ENCODE data around the gene SGK1. TPM values are rescaled to one million over a fixed set of nuclear protein-coding genes. Genes with fewer than 3 reads are reported as not detected.
A peak's percentile ranks its signal among the peaks of the same experiment; 100 is the strongest.

Gene SGK1
- total RNA-seq: 46.3 TPM

DNA sequence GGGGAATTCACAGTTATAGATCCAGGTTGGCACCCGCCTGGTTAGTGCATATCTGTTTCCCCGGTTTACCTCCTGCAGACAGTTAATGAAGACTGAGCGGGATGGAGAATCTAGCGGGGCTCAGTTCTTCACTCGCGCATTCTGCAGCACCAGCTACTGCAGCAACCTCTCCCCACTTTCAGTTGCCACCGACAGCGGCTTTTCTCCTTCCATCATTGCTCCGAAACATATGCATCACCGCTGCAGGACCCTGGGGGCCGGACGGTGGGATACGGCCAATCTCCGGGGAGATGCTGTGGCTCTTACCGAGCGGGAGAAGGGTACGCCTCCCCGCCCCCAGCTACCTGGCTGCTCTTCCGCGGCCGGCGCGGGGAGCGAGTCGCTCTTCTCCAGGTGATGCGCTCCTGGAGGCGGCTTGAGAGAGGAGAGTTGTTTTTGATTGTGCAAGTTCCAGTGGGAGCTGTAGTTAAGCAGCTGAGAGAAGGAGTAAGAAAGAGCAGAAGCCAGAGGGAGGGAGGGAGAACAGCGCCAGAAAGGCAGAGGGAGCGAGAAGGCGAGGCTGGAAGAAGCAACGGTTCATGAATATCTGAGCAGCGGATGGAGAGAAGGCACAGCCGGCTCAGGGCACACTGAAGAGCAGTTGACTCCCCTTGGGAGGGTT lies at the start of gene SGK1:
TSS of gene SGK1 (minus strand) at position 642 of the 661 bp plus-strand sequence. CDS start 652 bp downstream, outside the sequence.
- DNase-seq (ENCODE audit: low spot score): no peak

GRCh38 chr6:134363323-134364039 lies 45.6 kb upstream of the SGK1 start:
- DNase-seq (ENCODE audit: low spot score): no peak

DNA sequence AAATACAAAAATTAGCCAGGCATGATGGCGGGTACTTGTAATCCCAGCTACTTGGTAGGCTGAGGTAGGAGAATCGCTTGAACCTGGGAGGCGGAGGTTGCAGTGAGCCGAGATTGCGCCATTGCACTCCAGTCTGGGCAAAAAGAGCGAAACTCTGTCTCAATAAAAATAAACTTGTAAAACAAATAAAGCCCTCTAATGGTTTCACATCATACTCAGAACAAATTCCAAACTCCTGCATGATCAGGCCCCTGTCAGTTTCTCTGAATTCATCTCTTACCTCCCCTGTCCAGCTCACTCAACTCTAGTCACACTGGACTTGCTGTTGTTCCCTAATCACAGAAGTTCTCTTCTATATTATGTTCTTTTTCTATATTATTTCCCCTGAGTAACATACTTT lies 43.1 kb upstream of the SGK1 start:
- no peak for DNase-seq (ENCODE audit: low spot score)

DNA sequence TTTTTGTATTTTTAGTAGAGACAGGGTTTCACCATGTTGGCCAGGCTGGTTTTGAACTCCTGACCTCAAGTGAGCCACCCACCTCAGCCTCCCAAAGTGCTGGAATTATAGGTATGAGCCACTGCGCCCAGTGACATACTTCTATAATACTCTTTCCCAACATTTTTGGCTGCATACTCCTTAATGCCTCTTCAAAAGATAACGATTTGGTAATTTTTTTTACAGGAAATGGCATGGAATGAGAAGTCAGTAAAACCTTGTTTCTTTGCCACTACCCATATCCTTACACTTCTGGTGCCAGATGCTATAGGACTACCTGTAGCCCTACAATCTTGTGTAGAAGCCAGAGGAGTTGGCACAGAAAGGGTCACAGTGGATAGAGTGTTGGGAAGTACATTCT lies 41.4 kb upstream of the SGK1 start:
- DNase-seq (ENCODE audit: low spot score): no peak

GRCh38 chr6:134358320-134358719 lies 40.4 kb upstream of the SGK1 start:
- DNase-seq (ENCODE audit: low spot score): no peak

DNA sequence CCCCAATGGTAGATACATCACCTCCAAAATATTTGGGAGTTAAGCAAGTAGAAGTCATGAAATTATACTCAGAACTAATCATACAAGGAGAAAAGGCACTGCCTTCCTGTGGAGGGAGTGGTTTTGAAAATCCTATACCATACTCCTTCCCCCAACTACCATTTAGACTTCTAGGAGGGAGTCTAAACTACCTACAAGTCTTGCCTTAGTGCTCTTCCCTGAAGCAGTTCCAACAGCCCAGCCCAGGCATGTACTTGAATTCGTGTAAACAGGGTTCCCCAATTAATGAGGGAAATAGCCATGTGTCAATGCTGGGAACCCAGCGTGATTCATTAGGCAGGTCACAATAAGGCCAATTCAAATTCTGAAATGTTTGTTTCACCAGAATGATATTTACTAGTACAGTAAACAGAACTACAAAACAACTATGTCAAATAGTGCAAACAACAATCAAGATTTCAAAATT lies 39.1 kb upstream of the SGK1 start:
- no peak for DNase-seq (ENCODE audit: low spot score)

GRCh38 chr6:134356405-134356804 lies 38.5 kb upstream of the SGK1 start:
- DNase-seq (ENCODE audit: low spot score): no peak

DNA sequence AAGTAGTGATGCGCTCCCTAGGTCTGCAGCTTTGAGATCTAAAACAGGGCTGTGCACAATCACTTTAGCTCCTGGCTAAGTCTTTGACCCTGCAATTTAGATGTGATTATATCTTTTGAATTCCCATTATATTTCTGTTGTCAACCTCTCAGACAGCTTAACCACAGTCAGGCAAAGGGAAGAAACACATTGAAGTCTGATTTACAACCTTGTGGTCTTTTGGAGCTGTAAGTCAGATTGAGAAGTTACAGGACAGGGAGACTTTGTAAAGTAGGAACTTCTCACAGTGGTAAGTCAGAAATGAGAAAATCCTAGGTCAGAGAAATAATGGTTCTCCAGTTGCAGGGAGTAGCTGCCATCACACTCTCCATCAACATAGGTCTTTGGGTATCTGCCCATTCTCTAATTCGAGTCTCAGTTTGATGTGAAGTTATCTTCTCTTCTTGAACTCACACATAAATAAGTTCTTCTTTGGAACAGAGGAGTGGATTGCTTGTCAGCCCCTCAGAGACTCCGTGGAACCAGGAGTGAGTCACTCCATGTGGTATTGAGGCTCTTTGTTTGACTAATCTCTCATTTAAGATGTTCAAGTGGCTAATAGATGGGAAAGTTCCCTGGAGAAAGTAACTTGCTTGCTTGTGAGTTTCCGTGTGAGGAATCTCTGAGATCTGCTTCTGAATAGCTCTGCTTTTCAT lies 35.0 kb upstream of the SGK1 start:
- no peak for DNase-seq (ENCODE audit: low spot score)

GRCh38 chr6:134351615-134352474 lies 33.9 kb upstream of the SGK1 start:
- DNase-seq (ENCODE audit: low spot score): no peak

DNA sequence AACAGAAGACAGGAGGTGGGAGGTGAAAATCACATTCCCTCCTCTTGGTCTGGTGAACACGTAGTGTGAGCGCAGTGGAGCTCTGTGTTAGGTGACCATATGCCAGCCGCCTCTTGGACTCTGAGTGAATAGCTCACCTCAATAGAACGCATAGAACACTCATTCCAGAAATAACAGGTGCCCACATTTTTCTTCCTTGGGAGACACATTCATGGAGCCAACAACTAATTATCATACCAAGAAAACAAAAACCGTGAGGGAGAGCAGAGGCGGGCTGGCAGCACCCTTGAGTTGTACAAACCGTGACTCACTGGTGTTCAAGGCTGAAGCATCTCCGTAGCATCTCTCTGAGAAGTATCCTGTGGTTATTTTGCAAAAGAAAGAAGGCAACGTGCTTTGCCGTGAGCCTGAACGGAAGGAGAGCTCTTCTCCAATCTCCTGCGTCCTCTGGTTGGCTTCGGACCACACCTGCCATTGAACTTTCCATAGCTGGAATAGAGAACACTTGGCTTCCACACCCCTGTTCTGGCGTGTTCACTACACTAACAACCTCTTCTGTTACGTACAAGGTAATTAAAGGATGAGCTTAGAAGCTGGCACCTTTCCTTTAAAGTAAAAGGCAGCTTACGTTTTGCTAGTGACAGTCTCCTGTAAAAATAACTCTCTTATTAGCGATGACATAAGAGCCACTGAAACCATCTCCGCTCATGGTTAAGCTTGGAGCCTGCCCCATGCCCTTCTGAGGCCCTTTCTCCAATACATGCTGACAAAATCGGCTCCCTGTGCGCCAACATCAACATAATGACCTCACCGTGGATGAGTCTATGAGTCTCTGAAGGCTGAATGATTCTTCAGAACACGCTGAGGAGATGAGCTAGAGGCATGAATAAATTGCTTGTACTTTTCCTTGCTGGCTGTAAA lies 30.2 kb upstream of the SGK1 start:
- peak; percentile 62 for DNase-seq (ENCODE audit: low spot score)

DNA sequence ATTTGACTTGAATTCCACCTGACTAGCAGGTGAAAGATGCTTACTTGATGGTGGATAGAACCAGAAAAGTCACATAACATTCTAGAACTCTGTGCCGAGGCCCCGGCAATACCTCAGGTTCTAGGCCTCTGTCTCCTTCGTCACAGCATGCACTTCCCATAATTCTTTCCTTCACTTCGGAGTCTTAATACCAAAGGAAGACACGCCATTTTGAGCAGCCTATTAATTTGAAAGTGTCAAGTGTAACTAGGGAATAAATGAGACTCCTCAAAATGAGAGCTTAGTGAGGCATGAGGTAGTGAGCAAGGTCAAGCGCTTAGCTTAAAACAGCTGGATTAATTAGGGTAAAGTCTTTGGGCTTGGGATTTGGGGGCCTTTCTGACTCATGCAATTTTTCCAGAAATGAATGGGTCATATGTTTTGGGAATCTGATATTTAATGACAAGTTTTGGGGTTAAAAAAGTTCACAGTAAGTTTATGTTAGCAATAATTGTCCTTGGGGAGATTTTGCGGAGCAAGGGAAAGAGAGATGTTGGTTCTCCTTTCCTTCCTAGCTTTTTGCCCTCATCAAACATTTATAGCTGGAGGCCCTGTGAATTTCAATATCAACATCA lies 29.1 kb upstream of the SGK1 start:
- no peak for DNase-seq (ENCODE audit: low spot score)

DNA sequence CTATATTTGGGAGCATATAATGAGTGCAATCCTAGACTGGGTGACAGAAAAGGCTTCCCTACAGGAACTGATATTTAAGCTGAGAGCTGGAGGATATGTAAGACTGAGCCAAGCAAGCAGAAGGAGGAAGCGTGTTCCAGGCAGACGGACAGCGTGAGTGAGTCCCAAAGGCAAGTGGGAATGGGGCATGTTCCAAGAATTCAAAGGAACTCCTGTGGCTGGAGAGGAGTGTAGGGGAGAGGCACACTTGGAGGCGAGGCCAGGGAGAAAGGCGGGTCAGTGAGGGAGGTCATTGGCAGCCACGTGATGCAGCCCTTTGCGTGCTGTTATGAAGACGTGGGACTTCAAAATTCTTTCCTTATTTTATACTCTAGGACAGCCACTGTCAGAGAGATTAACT lies 27.9 kb upstream of the SGK1 start:
- DNase-seq (ENCODE audit: low spot score): no peak

- no peak for DNase-seq (ENCODE audit: low spot score)
These were observed 25.2 kb upstream of the SGK1 start for GRCh38 chr6:134343066-134343465.

- DNase-seq (ENCODE audit: low spot score): no peak
These were observed 24.2 kb upstream of the SGK1 start for GRCh38 chr6:134341999-134342567.

- no peak for DNase-seq (ENCODE audit: low spot score)
These were observed 22.5 kb upstream of the SGK1 start for GRCh38 chr6:134340179-134340975.

GRCh38 chr6:134339216-134339615 lies 21.3 kb upstream of the SGK1 start:
- no peak for DNase-seq (ENCODE audit: low spot score)

DNA sequence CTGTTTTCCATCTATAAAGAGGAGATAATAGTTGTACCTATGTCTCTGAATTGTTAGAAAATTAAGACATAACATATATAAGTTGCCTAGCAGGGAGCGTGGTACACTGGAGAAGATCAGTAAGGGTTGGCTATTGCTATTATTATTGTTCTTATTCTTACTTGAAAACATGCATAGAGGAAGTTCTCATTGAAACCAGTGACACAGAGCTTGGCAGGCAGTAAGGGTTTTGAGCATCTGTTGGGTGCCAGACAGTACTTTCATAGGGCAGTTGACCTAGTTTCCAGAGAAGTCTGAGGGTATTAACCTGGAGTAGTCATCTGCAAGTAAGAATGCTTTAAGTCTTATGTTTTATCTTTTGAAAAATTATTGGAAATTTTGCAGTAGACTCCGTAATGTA lies 13.3 kb upstream of the SGK1 start:
- DNase-seq (ENCODE audit: low spot score): no peak

DNA sequence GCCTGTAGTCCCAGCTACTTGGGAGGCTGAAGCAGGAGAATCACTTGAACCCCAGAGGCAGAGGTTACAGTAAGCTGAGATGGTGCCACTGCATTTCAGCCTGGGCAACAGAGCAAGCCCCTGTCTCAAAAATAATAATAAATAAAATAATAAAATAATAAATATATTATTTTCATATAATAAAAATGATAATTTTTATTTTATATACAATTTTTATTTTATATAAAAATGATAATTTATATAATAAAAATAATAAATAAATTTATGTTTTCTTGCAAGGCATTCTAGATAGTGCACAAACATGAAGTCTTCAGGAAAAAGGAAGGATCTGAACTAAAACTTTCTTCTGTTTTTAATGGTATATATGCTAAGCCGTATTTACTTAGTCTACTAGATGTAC lies 12.6 kb upstream of the SGK1 start:
- DNase-seq (ENCODE audit: low spot score): no peak

DNA sequence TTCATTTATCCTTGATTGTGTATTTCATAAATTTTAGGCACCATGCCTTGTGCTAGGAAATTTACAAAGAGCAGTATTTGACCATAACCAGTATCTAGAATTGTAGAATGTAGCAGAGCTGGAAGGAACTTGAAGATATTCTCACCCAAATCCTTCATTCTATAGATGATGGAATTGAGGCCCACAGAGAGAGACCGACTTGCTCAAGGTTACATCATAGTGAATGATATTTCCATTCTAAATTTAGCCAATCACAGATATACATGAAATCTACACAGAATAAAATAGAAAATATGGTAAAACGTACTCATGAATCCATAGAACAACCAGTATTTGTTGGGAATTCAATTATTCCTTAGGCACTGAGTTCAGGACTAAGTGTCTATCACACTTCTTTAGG lies 10.9 kb upstream of the SGK1 start:
- DNase-seq (ENCODE audit: low spot score): no peak
